ENCODE measurements around the gene RPS6KA2. TPM values are rescaled to one million over a fixed set of nuclear protein-coding genes. Genes with fewer than 3 reads are reported as not detected.

The RPS6KA2 gene
- total RNA-seq, 2 experiments from 2014 or later, result 3.8 to 4.2 TPM

DNA sequence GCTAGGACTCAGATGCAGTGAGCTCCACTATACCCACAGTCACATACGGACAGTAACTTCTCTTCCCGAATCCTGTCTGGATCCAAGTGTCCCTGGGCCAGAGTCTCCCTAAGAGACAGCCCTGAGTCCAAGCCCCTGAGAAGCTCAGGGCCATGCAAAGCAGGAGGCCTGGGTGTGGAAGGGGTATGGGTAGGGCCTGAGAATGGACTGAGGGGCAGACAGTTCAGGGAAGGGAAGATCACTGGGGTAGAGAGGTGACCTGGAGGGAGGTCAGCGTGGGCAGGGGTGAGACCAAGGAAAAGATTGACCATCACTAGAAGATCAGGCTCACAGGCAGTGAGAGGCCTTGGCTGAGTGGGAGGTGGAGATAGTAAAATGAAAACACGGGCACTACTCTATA is 8.8 kb downstream of the RPS6KA2 start:
- H3K36me3 Mint-ChIP-seq, result no peaks in the 10 kb centered on the region

DNA sequence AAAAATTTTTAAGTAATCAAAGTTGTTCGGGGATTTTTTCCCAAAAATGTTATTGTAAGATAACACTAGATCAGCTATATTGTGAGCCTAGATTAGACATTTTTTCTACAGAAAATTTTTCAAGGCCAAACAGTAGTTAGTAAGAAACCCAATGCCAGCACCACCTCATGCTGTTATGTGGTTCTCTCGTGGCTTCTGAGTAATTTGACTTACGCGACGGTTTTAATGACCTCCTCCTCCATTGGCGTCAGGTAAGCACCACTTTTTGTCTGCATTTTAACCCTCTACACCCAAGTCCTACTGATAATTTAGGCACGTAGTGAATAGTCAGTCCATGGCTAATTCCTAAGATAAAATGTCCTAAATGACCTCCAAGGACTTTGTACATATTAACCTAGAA is 9.7 kb downstream of the RPS6KA2 start:
- no peak for DNase-seq
- Mint-ChIP-seq H3K27me3 (peaks cover 4% of the 10 kb centered on the region), H3K9me3 (no peaks in the 10 kb centered on the region), H3K4me3 (no peak overlapping the region), H3K36me3 (no peaks in the 10 kb centered on the region), H3K4me1 (peaks cover 2% of the 10 kb centered on the region), H3K27ac (no peak overlapping the region)

More for the DNA sequence above, 8.8 kb downstream of the RPS6KA2 start:
- H3K27me3 Mint-ChIP-seq, result peaks cover 11% of the 10 kb centered on the region
- no peak overlapping the region for H3K27ac Mint-ChIP-seq
- H3K4me1 Mint-ChIP-seq, result peaks cover 2% of the 10 kb centered on the region
- H3K4me3 Mint-ChIP-seq, result no peak overlapping the region
- DNase-seq, result no peak
- H3K9me3 Mint-ChIP-seq, result no peaks in the 10 kb centered on the region

DNA sequence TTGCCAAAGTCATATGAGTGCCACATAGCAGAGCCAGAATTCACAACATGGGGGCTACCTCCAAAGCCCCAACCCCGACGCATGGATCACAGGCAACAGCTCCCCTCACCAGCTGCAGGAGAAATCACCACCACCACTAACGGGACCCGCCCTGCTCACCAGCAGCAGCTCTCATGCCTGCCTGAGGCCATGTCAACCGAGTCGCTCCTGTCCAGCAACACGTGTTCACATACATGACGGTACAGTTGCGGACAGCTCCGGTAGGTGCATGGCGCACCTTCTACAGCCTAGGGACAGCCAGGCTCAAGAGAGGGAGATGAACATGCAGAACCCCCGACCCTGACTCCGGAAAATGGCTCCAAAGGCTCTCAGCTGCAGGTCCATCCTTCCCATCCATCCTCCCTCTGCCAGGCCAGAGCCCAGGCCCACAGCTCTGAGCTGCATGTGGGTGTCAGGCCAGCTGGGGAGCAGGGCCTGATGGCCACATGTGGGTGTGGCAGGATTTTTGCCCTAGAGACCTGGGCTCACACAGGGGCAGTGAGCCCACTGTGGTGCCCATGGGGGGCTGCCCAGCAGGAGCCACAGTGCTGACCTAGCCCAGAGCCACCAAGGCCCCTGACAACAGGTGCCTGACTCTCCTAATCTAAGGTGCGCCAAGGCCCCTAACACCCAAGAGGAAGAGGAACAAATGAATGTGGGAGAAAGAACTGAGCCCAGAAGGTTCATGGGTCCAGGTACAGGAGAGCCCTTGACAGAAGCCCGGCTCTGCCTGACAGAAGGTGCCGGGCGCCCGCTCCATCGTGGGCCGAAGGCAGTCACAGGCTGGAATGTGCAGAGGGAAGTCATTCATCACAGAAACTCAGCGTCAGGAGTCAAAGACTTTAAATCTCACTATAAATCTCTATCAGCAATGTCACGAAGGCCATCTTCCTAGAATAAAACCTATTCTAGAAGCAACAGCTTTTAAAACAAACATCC is 10.5 kb downstream of the RPS6KA2 start:
- Mint-ChIP-seq H3K9me3 (no peaks in the 10 kb centered on the region), H3K36me3 (no peaks in the 10 kb centered on the region), H3K27me3 (no peaks in the 10 kb centered on the region), H3K4me3 (no peak overlapping the region), H3K27ac (no peak overlapping the region), H3K4me1 (no peaks in the 10 kb centered on the region)
- no peak for DNase-seq

DNA sequence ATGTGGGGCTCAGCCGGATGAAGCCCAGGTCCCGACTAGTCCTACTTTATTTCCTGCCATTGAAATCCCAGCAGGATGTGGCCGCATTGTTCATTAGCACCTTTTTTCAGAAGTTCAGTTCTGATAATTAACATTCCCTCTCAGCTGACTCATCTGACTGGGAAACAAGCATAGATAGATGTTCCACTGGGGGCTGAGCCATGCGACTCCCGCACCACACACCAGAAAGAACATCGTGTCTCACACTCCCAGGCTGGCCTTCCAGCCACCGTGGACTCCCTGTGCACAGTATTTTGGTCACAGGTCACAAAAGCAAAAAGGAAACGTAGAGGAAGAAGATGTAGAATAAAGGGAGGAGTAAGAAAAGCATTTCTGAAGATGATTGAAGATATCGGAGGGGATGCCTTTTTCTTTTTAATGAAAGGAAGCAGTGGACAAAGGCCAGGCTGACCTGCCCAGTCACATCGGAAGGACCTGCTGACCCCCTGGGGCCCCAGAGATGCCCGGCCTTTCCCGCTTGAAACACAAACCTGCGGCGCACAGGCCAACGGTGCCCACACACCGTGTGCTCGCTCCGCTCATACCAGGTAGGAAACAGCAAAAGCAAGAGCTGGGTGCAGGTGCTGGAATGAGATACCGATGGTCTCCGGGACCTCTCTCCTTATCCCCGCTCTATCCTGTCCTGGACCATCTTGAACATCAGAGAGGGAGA is 11.8 kb downstream of the RPS6KA2 start:
- Mint-ChIP-seq H3K4me3 (no peak overlapping the region), H3K4me1 (no peaks in the 10 kb centered on the region), H3K9me3 (no peaks in the 10 kb centered on the region), H3K27me3 (no peaks in the 10 kb centered on the region), H3K36me3 (no peaks in the 10 kb centered on the region), H3K27ac (no peak overlapping the region)
- no peak for DNase-seq

DNA sequence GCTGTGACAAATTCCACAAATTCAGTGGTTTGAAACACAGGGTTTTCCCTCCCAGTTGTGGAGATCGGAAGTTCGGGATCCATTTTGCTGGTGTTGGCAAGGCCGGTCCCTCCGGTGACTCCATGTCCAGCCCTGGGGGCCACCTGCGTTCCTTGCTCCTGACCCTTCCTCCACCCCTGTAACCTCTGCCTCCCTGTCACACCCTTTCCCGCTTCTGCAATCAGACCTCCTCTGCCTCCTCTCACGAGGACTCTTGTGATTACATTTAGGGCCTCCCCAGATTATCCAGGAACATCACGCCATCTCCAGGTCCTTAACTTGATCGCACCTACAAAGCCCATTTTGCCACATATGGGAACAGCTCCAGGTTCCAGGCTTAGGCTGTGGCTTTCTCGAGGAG is 12.5 kb downstream of the RPS6KA2 start:
- no peaks in the 10 kb centered on the region for H3K36me3 Mint-ChIP-seq
- no peak overlapping the region for H3K27ac Mint-ChIP-seq
- H3K4me3 Mint-ChIP-seq, result no peak overlapping the region
- no peaks in the 10 kb centered on the region for H3K4me1 Mint-ChIP-seq
- no peak for DNase-seq
- H3K9me3 Mint-ChIP-seq, result no peaks in the 10 kb centered on the region
- no peaks in the 10 kb centered on the region for H3K27me3 Mint-ChIP-seq

DNA sequence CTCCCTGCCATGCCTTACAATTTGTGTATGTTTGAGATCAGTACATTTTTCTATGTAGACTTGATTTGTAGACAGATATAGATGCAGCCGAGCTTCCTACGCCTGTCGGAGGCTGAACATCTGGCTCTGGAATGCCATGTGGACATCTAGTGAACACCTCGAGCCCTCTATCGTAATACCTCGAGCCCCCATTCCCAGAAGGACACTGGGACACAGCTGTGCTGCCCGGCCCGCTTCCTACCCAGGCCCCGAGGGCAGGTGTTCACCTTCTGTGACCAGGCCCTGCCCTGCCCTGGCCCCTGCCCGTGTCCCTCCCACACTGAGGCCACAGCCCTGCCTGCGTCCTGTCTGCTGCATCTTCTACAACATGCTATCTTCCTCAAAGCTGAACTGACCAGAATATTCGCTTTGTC is 12.9 kb downstream of the RPS6KA2 start:
- H3K27ac Mint-ChIP-seq, result no peak overlapping the region
- H3K9me3 Mint-ChIP-seq, result no peaks in the 10 kb centered on the region

DNA sequence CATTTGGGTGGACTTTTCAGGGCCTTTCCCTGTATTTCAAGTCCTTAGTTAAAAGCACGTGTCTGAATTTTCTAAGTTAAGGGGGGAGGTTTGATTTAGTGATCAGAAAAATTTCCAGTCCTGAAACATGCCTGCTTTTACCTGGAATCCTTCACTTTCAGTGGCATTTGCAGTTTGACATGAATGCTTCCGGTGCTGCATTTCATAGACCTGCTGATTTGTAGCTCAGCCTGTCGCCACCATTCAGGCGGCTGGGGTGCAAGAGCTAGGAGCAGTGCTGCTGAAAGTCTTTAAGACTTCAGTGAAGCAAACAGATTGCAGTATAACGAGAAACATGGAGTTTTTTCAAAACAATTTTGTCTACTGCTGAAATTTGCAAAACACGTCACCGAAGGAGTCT is 14.0 kb downstream of the RPS6KA2 start:
- Mint-ChIP-seq H3K4me1 (no peaks in the 10 kb centered on the region), H3K36me3 (no peaks in the 10 kb centered on the region), H3K27ac (no peak overlapping the region), H3K4me3 (no peak overlapping the region), H3K27me3 (no peaks in the 10 kb centered on the region), H3K9me3 (no peaks in the 10 kb centered on the region)
- no peak for DNase-seq

More for the DNA sequence above, 12.9 kb downstream of the RPS6KA2 start:
- DNase-seq, result no peak
- H3K4me3 Mint-ChIP-seq, result no peak overlapping the region
- no peaks in the 10 kb centered on the region for H3K36me3 Mint-ChIP-seq
- H3K4me1 Mint-ChIP-seq, result no peaks in the 10 kb centered on the region
- no peaks in the 10 kb centered on the region for H3K27me3 Mint-ChIP-seq

DNA sequence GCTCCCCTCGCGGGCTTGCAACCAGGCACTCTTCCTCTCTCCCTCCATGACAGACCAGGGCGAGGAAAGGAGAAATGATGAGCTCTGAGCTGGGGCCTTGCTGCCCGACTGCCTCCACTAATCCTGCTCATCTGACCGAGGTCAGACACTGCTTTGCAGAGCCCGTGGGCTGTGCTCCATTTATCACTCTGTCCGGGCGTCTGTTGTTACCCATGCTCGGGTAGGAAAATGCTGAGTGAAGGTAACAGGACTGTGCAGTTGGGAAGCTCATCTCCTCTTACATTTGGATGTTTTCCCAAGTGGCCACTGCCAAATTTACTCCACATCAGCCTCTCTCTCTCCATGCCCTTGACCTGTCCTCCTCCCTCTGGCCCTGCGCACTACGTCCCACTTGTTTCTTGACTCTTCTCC is 14.6 kb downstream of the RPS6KA2 start:
- no peaks in the 10 kb centered on the region for H3K27me3 Mint-ChIP-seq
- no peak overlapping the region for H3K4me3 Mint-ChIP-seq
- no peak overlapping the region for H3K27ac Mint-ChIP-seq
- DNase-seq, result no peak
- no peaks in the 10 kb centered on the region for H3K9me3 Mint-ChIP-seq
- no peaks in the 10 kb centered on the region for H3K4me1 Mint-ChIP-seq
- H3K36me3 Mint-ChIP-seq, result no peaks in the 10 kb centered on the region

DNA sequence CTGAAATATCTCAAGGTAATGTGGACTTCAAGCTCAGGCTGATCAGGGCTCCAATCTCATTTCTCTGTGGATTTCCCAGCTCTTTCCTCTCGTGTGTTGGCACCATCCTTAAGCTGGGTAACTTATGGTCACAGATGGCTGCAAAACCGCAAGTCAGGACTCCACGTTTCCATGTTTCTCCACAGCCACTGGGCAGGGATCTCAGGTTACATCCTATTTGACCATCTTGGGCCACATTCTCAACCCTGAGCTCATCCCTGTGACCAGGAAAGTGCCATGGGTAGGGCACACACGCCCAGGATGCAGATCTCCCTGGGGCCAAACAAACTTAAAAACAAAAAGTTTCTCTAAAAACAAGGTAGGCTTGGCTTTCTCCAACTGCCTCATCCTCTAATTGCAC is 15.4 kb downstream of the RPS6KA2 start:
- Mint-ChIP-seq H3K27me3 (no peaks in the 10 kb centered on the region), H3K4me3 (no peak overlapping the region), H3K9me3 (no peaks in the 10 kb centered on the region), H3K36me3 (no peaks in the 10 kb centered on the region), H3K27ac (no peak overlapping the region), H3K4me1 (no peaks in the 10 kb centered on the region)
- DNase-seq, result no peak

DNA sequence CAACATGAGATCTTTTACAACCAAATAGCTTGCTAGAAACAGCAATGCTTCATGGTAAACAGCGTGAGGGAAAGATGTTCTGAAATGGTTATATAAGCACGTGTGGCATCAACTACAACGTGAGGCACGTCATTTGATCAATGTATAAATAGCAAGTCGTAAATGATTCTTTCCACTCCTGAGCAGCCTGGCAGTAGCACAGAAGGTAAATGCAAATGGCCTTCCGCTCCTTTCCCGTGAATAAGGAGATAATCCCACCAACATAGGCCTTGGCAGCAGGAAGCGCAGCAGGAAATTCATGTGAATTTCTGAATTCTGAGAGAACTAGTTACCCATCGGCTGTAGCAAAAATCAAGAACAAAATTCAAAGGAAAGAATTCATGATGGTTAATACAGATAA is 17.0 kb downstream of the RPS6KA2 start:
- Mint-ChIP-seq H3K4me1 (no peaks in the 10 kb centered on the region), H3K27me3 (no peaks in the 10 kb centered on the region), H3K36me3 (no peaks in the 10 kb centered on the region), H3K4me3 (no peak overlapping the region), H3K27ac (no peak overlapping the region), H3K9me3 (no peaks in the 10 kb centered on the region)
- DNase-seq, result no peak

DNA sequence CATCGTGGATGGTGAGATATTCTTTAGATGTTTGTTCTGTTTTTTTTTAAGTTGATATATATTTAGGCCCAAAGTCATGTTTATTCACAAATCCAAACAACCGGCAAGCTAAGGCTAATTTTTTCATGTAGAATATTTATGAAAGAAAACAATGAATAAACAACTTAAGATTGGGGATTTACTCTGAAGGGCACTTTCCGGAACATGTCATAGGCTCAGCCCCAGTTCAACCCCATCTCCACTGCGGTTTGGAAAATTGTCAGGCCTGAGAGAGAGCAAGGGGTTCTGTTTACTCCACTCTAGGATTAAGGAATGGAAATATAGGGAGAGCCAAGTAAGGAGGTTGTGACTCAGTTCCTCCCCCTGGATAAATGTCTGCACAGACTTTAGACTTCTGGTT is 18.3 kb downstream of the RPS6KA2 start:
- no peak overlapping the region for H3K4me3 Mint-ChIP-seq
- H3K4me1 Mint-ChIP-seq, result no peaks in the 10 kb centered on the region
- H3K9me3 Mint-ChIP-seq, result no peaks in the 10 kb centered on the region
- no peak overlapping the region for H3K27ac Mint-ChIP-seq
- H3K27me3 Mint-ChIP-seq, result no peaks in the 10 kb centered on the region
- H3K36me3 Mint-ChIP-seq, result no peaks in the 10 kb centered on the region
- no peak for DNase-seq

DNA sequence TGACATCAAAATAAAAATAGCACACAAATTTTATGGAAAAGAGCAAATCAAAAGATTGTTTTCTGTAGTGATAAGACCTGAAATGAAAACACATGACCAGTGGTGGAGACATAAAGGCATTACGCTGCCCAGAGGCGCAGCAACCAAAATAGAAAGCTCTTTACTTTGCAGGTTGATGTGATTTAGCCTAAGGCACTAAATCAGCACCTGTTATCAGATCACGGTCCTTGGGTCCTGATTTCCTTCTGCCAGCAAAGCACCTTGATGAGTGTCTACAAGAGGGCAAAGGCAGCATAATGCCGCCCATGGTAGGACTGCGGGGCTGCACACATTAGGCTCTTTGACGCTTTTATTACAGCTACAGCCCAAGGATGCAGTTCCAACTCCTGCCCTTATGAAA is 21.3 kb downstream of the RPS6KA2 start:
- no peak for DNase-seq
- Mint-ChIP-seq H3K36me3 (peaks cover 3% of the 10 kb centered on the region), H3K4me1 (no peaks in the 10 kb centered on the region), H3K27me3 (no peaks in the 10 kb centered on the region), H3K4me3 (no peak overlapping the region), H3K27ac (no peak overlapping the region), H3K9me3 (no peaks in the 10 kb centered on the region)

DNA sequence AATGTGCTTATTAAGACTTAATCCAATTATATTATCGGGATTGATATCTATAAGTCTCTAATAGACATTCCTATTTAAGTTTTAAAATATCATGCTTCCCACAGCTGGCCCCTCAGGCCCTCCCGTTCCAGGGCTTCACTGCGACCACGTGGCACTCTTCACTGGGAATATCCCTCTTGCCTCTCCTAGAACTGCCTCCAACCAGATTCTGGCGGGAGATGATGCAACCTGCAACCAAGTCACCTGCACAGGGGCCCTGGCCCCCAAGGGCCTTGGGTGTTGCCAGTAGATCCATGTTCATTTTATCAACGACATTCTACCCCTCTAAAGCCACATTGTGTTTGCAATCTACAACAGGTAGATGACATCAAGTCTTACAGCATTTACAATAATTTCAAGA is 22.1 kb downstream of the RPS6KA2 start:
- Mint-ChIP-seq H3K36me3 (peaks cover 3% of the 10 kb centered on the region), H3K4me1 (no peaks in the 10 kb centered on the region), H3K4me3 (no peak overlapping the region), H3K9me3 (no peaks in the 10 kb centered on the region), H3K27ac (no peak overlapping the region), H3K27me3 (no peaks in the 10 kb centered on the region)
- no peak for DNase-seq

DNA sequence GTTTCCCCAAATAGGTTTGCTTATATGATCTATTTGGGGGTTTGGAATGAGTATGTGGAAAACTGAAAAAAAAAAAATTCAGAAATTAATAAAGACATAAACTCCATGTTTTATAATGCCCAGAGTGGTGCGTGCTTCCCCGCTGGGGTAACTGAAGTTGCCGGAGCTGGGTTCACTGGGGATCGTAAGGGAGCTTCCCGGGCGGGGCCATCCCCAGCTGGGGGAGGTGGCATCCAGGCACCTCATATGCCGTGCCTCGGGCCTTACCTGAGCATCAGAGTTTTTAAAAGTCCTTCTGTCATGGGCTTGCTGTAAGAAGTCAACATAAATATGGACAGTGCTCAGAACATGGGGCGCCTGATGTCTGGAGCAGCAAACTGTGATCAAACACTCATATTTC is 22.7 kb downstream of the RPS6KA2 start:
- H3K27me3 Mint-ChIP-seq, result no peaks in the 10 kb centered on the region
- H3K36me3 Mint-ChIP-seq, result peaks cover 3% of the 10 kb centered on the region
- H3K9me3 Mint-ChIP-seq, result no peaks in the 10 kb centered on the region

DNA sequence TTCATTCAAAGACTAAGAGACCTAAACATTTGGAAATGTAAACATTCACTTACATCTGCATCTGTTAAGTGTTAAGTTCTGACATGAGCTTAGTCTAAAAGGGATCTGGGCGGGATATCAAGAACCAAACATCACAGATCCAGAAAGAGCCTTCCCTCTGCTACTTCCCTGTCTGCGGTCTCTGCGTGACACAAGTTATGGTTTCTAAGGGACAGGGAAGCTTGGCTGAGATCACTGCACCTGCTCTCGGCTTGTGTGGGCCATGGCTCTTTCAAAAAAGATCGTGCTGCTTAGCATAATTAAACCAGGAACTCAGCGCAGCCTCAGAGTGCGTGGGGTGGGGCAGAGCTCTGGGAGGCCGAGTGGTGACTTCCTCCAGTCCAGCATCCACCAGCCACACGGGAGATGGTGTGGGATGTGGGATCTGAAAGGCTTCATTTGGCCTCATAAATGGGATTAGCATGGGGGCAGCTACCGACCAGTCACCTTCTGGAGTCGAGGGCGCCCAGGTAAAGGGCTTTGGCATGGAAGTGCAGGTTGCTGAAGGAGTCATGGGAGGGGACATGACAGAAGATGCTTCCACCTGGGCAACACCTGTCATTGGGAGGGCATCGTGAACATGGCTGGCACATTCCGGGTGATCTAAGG is 23.9 kb downstream of the RPS6KA2 start:
- H3K9me3 Mint-ChIP-seq, result no peaks in the 10 kb centered on the region
- H3K27ac Mint-ChIP-seq, result no peak overlapping the region
- peaks cover 3% of the 10 kb centered on the region for H3K36me3 Mint-ChIP-seq
- no peaks in the 10 kb centered on the region for H3K27me3 Mint-ChIP-seq
- H3K4me3 Mint-ChIP-seq, result no peak overlapping the region
- no peaks in the 10 kb centered on the region for H3K4me1 Mint-ChIP-seq
- DNase-seq, result no peak

More for the DNA sequence above, 22.7 kb downstream of the RPS6KA2 start:
- Mint-ChIP-seq H3K4me1 (no peaks in the 10 kb centered on the region), H3K27ac (no peak overlapping the region), H3K4me3 (no peak overlapping the region)
- no peak for DNase-seq

All from activated naive CD8-positive, alpha-beta T cell treated with anti-CD3 and anti-CD28 coated beads for 36 hours (primary cell).